ENCODE data around the gene FAM174B.

FAM174B gene

GRCh38 chr15:92599394-92599970, 56.1 kb downstream of the FAM174B start:
- DNase-seq (ENCODE audit: low read depth) = peak; percentile 80

GRCh38 chr15:92597548-92597947, 58.0 kb downstream of the FAM174B start:
- no peak for DNase-seq (ENCODE audit: low read depth)

- no peak for DNase-seq (ENCODE audit: low read depth)
Observed at GRCh38 chr15:92596623-92597022, 59.0 kb downstream of the FAM174B start.

- no peak for DNase-seq (ENCODE audit: low read depth)
Observed at GRCh38 chr15:92595506-92596381, 59.8 kb downstream of the FAM174B start.

- no peak for DNase-seq (ENCODE audit: low read depth)
Observed at GRCh38 chr15:92591275-92591674, 64.3 kb downstream of the FAM174B start.

GRCh38 chr15:92586966-92587365, 68.6 kb downstream of the FAM174B start:
- no peak for DNase-seq (ENCODE audit: low read depth)

- DNase-seq (ENCODE audit: low read depth) = no peak
Observed at GRCh38 chr15:92586383-92586942, 69.1 kb downstream of the FAM174B start.

GRCh38 chr15:92584105-92584504, 71.5 kb downstream of the FAM174B start:
- no peak for DNase-seq (ENCODE audit: low read depth)

- no peak for DNase-seq (ENCODE audit: low read depth)
Observed at GRCh38 chr15:92583096-92584034, 72.2 kb downstream of the FAM174B start.

- DNase-seq (ENCODE audit: low read depth) = no peak
Observed at GRCh38 chr15:92582206-92582605, 73.4 kb downstream of the FAM174B start.

- DNase-seq (ENCODE audit: low read depth) = no peak
Observed at GRCh38 chr15:92580933-92581445, 74.6 kb downstream of the FAM174B start.

GRCh38 chr15:92580521-92580920, 75.1 kb downstream of the FAM174B start:
- no peak for DNase-seq (ENCODE audit: low read depth)

GRCh38 chr15:92579931-92580470, 75.6 kb downstream of the FAM174B start:
- DNase-seq (ENCODE audit: low read depth) = no peak

GRCh38 chr15:92579486-92579885, 76.1 kb downstream of the FAM174B start:
- DNase-seq (ENCODE audit: low read depth) = no peak

GRCh38 chr15:92578096-92578835, 77.3 kb downstream of the FAM174B start:
- DNase-seq (ENCODE audit: low read depth) = no peak

GRCh38 chr15:92576597-92577200, 78.9 kb downstream of the FAM174B start:
- DNase-seq (ENCODE audit: low read depth) = no peak

GRCh38 chr15:92574566-92574965, 81.0 kb downstream of the FAM174B start:
- DNase-seq (ENCODE audit: low read depth) = no peak

GRCh38 chr15:92574161-92574560, 81.4 kb downstream of the FAM174B start:
- no peak for DNase-seq (ENCODE audit: low read depth)

- no peak for DNase-seq (ENCODE audit: low read depth)
Observed at GRCh38 chr15:92571824-92572223, 83.8 kb downstream of the FAM174B start.

GRCh38 chr15:92570391-92570790, 85.2 kb downstream of the FAM174B start:
- no peak for DNase-seq (ENCODE audit: low read depth)

Data from stromal cell of bone marrow (primary cell).